Amniotic epithelial cell (primary cell): Measurements from ENCODE around the gene KRTAP20-4.

ENCODE experiments used
- DNase-seq: peaks from one replicate; pipeline ENCODE4 v3.0.0-alpha.2; 2010; ENCODE audit warnings: low read depth

The KRTAP20-4 gene

DNA sequence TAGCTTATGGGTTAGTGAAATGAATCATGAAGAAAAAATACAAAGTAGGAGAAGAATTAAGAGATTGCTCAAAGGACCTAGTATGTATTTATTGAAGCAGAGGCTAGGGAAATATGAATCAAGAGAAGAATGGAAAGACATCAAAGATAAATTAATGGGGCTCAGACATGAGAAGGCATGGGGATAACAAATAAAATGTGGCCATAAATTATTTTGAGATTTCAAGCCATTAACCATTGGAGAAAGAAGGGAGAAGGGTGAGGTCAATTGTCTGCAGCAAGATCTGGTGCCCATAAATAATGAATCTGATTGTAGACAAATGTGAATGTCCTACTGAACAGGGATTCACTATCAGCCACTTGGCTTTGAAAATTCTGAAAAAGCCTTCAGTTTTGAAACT, 32.5 kb downstream of the KRTAP20-4 start:
- no peak for DNase-seq

DNA sequence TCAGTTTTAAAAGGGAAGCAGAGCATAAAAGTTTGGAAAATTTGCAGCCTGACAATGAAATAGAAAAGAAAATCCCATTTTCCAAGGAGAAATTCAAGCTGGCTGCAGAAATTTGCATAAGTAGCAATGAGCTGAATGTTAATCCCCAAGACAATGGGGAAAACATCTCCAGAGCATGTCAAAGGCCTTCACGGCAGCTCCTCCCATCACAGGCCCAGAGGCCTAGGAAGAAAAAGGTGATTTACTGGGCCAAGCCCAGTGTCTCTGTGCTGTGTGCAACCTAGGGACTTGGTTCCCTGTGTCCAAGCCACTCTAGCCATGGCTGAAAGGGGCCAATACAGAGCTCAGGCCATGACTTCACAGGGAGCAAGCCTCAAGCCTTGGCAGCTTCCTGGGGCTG, 48.3 kb downstream of the KRTAP20-4 start:
- no peak for DNase-seq
